ENCODE data around the gene MAGI2.
A peak's percentile ranks its signal among the peaks of the same experiment; 100 is the strongest.
"Not testable (repeated sequence)": the region's sequence is repeated elsewhere in the genome, so short reads cannot be mapped to it uniquely, and the experiment has no call there.

The MAGI2 gene

GRCh38 chr7:78521961-78522360, 931.5 kb downstream of the MAGI2 start:
- DNase-seq = no peak

GRCh38 chr7:78516450-78516849, 937.0 kb downstream of the MAGI2 start:
- no peak for DNase-seq

GRCh38 chr7:78514634-78515033, 938.8 kb downstream of the MAGI2 start:
- peak; percentile 33 for DNase-seq

GRCh38 chr7:78510580-78511188, 942.8 kb downstream of the MAGI2 start:
- DNase-seq = peak; percentile 34

- not testable (repeated sequence) for DNase-seq
These were observed 950.2 kb downstream of the MAGI2 start for GRCh38 chr7:78503301-78503700.

GRCh38 chr7:78501064-78501463, 952.4 kb downstream of the MAGI2 start:
- no peak for DNase-seq

- DNase-seq = no peak
These were observed 953.5 kb downstream of the MAGI2 start for GRCh38 chr7:78499971-78500370.

GRCh38 chr7:78499283-78499682, 954.2 kb downstream of the MAGI2 start:
- DNase-seq = no peak

- DNase-seq = no peak
These were observed 955.6 kb downstream of the MAGI2 start for GRCh38 chr7:78497728-78498427.

- no peak for DNase-seq
These were observed 957.3 kb downstream of the MAGI2 start for GRCh38 chr7:78496096-78496630.

GRCh38 chr7:78493401-78493800, 960.1 kb downstream of the MAGI2 start:
- DNase-seq = no peak

GRCh38 chr7:78492146-78492545, 961.3 kb downstream of the MAGI2 start:
- DNase-seq = no peak

- DNase-seq = no peak
These were observed 962.9 kb downstream of the MAGI2 start for GRCh38 chr7:78490524-78490923.

GRCh38 chr7:78489476-78490240, 963.8 kb downstream of the MAGI2 start:
- no peak for DNase-seq

GRCh38 chr7:78487464-78487863, 966.0 kb downstream of the MAGI2 start:
- DNase-seq = no peak

GRCh38 chr7:78479348-78479747, 974.1 kb downstream of the MAGI2 start:
- no peak for DNase-seq

GRCh38 chr7:78476851-78477405, 976.5 kb downstream of the MAGI2 start:
- DNase-seq = no peak

GRCh38 chr7:78473571-78474301, 979.7 kb downstream of the MAGI2 start:
- DNase-seq = no peak

- no peak for DNase-seq
These were observed 980.4 kb downstream of the MAGI2 start for GRCh38 chr7:78473021-78473420.

- DNase-seq = no peak
These were observed 980.9 kb downstream of the MAGI2 start for GRCh38 chr7:78472519-78472918.

- DNase-seq = no peak
These were observed 987.6 kb downstream of the MAGI2 start for GRCh38 chr7:78465894-78466293.

GRCh38 chr7:78463039-78463438, 990.4 kb downstream of the MAGI2 start:
- no peak for DNase-seq

GRCh38 chr7:78450706-78451105, 1002.8 kb downstream of the MAGI2 start:
- no peak for DNase-seq

Measured in COR-L47 (cell line).